Measurements from ENCODE around the gene MGAT1. TPM values are rescaled to one million over a fixed set of nuclear protein-coding genes. Genes with fewer than 3 reads are reported as not detected.
A peak's percentile ranks its signal among the peaks of the same experiment; 100 is the strongest.

MGAT1 gene
- total RNA-seq, 1 experiment from 2014 or later = 93.6 TPM

GRCh38 chr5:180785794-180786221, 16.8 kb downstream of the MGAT1 start (continued):
- no peak for TF ChIP-seq ZNF512 (CRISPR knock-in tag; IDR thresholded peaks at IDR 0.05; ENCODE audit: borderline replicate concordance)
- no peak for TF ChIP-seq GABPB1 (CRISPR knock-in tag; IDR thresholded peaks at IDR 0.05)

GRCh38 chr5:180785121-180785781, 17.4 kb downstream of the MGAT1 start:
- peak overlapping the region; percentile 95 for H3K27ac Mint-ChIP-seq
- ChIA-PET CTCF (interaction anchor here (0.6 to 5.4 kb wide), 29 partner anchors 9 to 383 kb away, joined by 3 to 37 read pairs (median 4); partner anchors contain the start of gene MGAT1), POLR2A (interaction anchor here (1.0 kb wide), 1 partner anchor 75 kb away, joined by 5 read pairs; no protein-coding TSS in a partner anchor)
- no peaks in the 10 kb centered on the region; the same call in 1 of the 2 replicates for H3K27me3 Mint-ChIP-seq (ENCODE audit: low read depth)
- H3K9me3 Mint-ChIP-seq = peaks cover 18% of the 10 kb centered on the region
- TF ChIP-seq TP53 (CRISPR knock-in tag; IDR thresholded peaks at IDR 0.05) (no peak), HMGA2 (CRISPR knock-in tag; IDR thresholded peaks at IDR 0.05) (no peak), GTF2I (CRISPR knock-in tag; conservative IDR thresholded peaks at IDR 0.05) (no peak), ZBTB21 (CRISPR knock-in tag; IDR thresholded peaks at IDR 0.05; ENCODE audit: borderline replicate concordance) (no peak), GABPB1 (CRISPR knock-in tag; IDR thresholded peaks at IDR 0.05) (no peak), NR3C1 (CRISPR knock-in tag; conservative IDR thresholded peaks at IDR 0.05; ENCODE audit: low read depth) (no peak), CBFB (CRISPR knock-in tag; IDR thresholded peaks at IDR 0.05; ENCODE audit: low read depth) (no peak), EMX1 (CRISPR knock-in tag; IDR thresholded peaks at IDR 0.05) (no peak), AR (CRISPR knock-in tag; IDR thresholded peaks at IDR 0.05) (no peak), IRF1 (CRISPR knock-in tag; IDR thresholded peaks at IDR 0.05) (no peak), ARID4B (CRISPR knock-in tag; IDR thresholded peaks at IDR 0.05; ENCODE audit: borderline replicate concordance) (no peak), ETV6 (CRISPR knock-in tag; IDR thresholded peaks at IDR 0.05) (no peak), ELF4 (CRISPR knock-in tag; IDR thresholded peaks at IDR 0.05; ENCODE audit: low read depth) (no peak), ZNF396 (CRISPR knock-in tag; IDR thresholded peaks at IDR 0.05; ENCODE audit: borderline replicate concordance) (no peak), ZNF138 (CRISPR knock-in tag; conservative IDR thresholded peaks at IDR 0.05) (no peak), FOXK1 (CRISPR knock-in tag; IDR thresholded peaks at IDR 0.05) (no peak), ZNF512 (CRISPR knock-in tag; IDR thresholded peaks at IDR 0.05; ENCODE audit: borderline replicate concordance) (no peak), NR2C2 (CRISPR knock-in tag; IDR thresholded peaks at IDR 0.05) (no peak), NFYB (CRISPR knock-in tag; conservative IDR thresholded peaks at IDR 0.05; ENCODE audit: low read depth) (no peak)
- ATAC-seq (peak; percentile 35), DNase-seq (ENCODE audit: low spot score) (peak; percentile 31)
- H3K4me1 Mint-ChIP-seq = peaks cover 43% of the 10 kb centered on the region
- H3K4me3 Mint-ChIP-seq = peak overlapping the region; percentile 18
- H3K36me3 Mint-ChIP-seq = peaks cover 17% of the 10 kb centered on the region
